DOHH2 (cell line): ENCODE measurements around the gene SMAP2.

Experiments used
- H3F3A ChIP-seq: fragments of 200-600 bp; sonication (generic), shearing (Covaris generic); 2 replicates; pipeline ENCODE4 v1.6.0; 2016; ENCODE audit warnings: antibody characterized with exemption, mild to moderate bottlenecking; ENCODE audit not compliant: control insufficient read depth, insufficient read depth
- H3K27ac ChIP-seq: fragments of 200-600 bp; sonication (generic); 2 replicates; pipeline ENCODE4 v1.5.1; 2014; ENCODE audit warnings: low read depth, mild to moderate bottlenecking, low read length, moderate library complexity
- H3K27me3 ChIP-seq: fragments of 200-600 bp; sonication (generic); 2 replicates; pipeline ENCODE4 v1.6.1; 2014; ENCODE audit warnings: mild to moderate bottlenecking, low read length, mixed read lengths; ENCODE audit not compliant: control insufficient read depth
- H3K36me3 ChIP-seq: fragments of 200-600 bp; sonication (generic); 2 replicates; pipeline ENCODE4 v1.6.1; 2014; ENCODE audit warnings: mild to moderate bottlenecking, low read length, moderate library complexity, mixed read lengths; ENCODE audit not compliant: control insufficient read depth
- H3K4me1 ChIP-seq: fragments of 200-600 bp; sonication (generic); 2 replicates; pipeline ENCODE4 v1.6.1; 2014; ENCODE audit warnings: mild to moderate bottlenecking, low read length, mixed read lengths; ENCODE audit not compliant: control insufficient read depth
- H3K4me2 ChIP-seq: fragments of 200-600 bp; sonication (generic); 2 replicates; pipeline ENCODE4 v1.6.0; 2014; ENCODE audit warnings: mild to moderate bottlenecking, low read length, moderate library complexity
- H3K4me3 ChIP-seq: fragments of 200-600 bp; sonication (generic); 2 replicates; pipeline ENCODE4 v1.5.1; 2014; ENCODE audit warnings: mild to moderate bottlenecking, low read length, mixed read lengths
- H3K79me2 ChIP-seq: fragments of 200-600 bp; sonication (generic); 2 replicates; pipeline ENCODE4 v1.6.1; 2014; ENCODE audit warnings: mild to moderate bottlenecking, low read length, mixed read lengths; ENCODE audit not compliant: control insufficient read depth
- H3K9me2 ChIP-seq: fragments of 200-600 bp; sonication (generic); replicated peaks from 2 replicates; pipeline ENCODE4 v1.6.1; 2014; ENCODE audit warnings: mild to moderate bottlenecking, low read length, mixed read lengths; ENCODE audit not compliant: control insufficient read depth
- H3K9me3 ChIP-seq: fragments of 200-600 bp; sonication (generic); 2 replicates; pipeline ENCODE4 v1.6.1; 2014; ENCODE audit warnings: antibody characterized with exemption, low read length, mixed read lengths; ENCODE audit not compliant: control insufficient read depth, insufficient read depth
- H4K20me1 ChIP-seq: fragments of 200-600 bp; sonication (generic); 2 replicates; pipeline ENCODE4 v1.6.0; 2014; ENCODE audit warnings: low read depth, mild to moderate bottlenecking, antibody characterized with exemption, low read length, moderate library complexity; ENCODE audit not compliant: control insufficient read depth, insufficient read depth
- EZH2phosphoT487 ChIP-seq: fragments of 200-600 bp; sonication (generic); IDR thresholded peaks from 2 replicates; pipeline ENCODE4 v1.6.1; 2017; ENCODE audit warnings: borderline replicate concordance, mild to moderate bottlenecking, antibody characterized with exemption, low read length, moderate library complexity, mixed read lengths
- TF ChIP-seq, protein P1 (sequence below): fragments of 200-600 bp; sonication (generic); IDR thresholded peaks from one replicate; pipeline ENCODE4 v1.5.1; 2014; ENCODE audit warnings: antibody characterized with exemption, mild to moderate bottlenecking, low read depth, low read length; ENCODE audit not compliant: poor library complexity, severe bottlenecking

SMAP2 gene

DNA sequence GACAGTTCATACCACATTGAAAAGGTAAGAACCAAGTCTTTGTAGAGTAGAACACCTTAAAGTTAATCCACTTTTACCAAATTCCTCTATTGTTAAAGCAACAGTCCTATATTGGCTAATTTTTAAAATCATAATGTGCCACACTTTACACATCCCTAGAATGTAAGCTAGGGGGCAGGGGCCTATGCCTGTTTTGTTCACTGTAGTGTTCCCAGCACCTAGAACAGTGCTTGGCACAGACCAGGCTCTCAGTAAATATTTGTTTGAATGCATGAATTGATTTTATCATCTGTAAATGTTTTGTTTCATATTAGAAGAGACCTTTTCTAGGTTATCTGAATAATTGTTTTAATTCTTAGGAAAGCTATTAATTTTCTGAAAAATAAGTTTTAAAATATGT lies 9.1 kb downstream of the SMAP2 start:
- H4K20me1 ChIP-seq, result no peaks in the 10 kb centered on the region
- TF ChIP-seq, protein P1, sequence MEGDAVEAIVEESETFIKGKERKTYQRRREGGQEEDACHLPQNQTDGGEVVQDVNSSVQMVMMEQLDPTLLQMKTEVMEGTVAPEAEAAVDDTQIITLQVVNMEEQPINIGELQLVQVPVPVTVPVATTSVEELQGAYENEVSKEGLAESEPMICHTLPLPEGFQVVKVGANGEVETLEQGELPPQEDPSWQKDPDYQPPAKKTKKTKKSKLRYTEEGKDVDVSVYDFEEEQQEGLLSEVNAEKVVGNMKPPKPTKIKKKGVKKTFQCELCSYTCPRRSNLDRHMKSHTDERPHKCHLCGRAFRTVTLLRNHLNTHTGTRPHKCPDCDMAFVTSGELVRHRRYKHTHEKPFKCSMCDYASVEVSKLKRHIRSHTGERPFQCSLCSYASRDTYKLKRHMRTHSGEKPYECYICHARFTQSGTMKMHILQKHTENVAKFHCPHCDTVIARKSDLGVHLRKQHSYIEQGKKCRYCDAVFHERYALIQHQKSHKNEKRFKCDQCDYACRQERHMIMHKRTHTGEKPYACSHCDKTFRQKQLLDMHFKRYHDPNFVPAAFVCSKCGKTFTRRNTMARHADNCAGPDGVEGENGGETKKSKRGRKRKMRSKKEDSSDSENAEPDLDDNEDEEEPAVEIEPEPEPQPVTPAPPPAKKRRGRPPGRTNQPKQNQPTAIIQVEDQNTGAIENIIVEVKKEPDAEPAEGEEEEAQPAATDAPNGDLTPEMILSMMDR, result no peak
- no peak for TF ChIP-seq EZH2phosphoT487
- H3K27me3 ChIP-seq, result no peaks in the 10 kb centered on the region
- H3F3A ChIP-seq, result peaks cover 36% of the 10 kb centered on the region
- H3K9me2 ChIP-seq, result no peaks in the 10 kb centered on the region
- H3K4me3 ChIP-seq, result peak overlapping the region; percentile 74
- no peaks in the 10 kb centered on the region for H3K9me3 ChIP-seq
- H3K27ac ChIP-seq, result peak overlapping the region; percentile 98
- H3K4me2 ChIP-seq, result peak overlapping the region; percentile 93
- peaks cover 47% of the 10 kb centered on the region for H3K36me3 ChIP-seq
- peaks cover 97% of the 10 kb centered on the region for H3K4me1 ChIP-seq
- peaks cover 89% of the 10 kb centered on the region for H3K79me2 ChIP-seq

DNA sequence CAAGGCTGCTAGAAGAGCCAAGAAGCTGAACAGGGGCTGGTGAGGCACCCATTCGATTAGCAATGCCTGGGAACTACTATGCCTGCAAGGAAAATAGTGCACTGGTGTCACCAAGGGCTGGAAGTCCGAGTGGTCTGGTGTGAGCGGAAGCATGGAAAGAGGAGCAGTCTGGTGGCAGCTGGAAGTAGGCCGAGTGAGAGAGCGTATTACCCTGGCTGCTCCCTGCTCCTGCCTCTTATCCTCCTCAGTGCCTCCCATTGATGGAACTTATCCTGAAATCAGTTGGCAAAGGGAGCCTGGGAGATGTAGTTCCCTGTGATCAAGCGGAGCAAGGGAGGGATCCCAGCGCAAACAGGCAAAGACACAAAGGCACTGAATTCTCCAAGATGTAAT lies 9.6 kb downstream of the SMAP2 start:
- H3K27me3 ChIP-seq, result no peaks in the 10 kb centered on the region
- H3K36me3 ChIP-seq, result peaks cover 47% of the 10 kb centered on the region
- peak overlapping the region; percentile 98 for H3K27ac ChIP-seq
- H3F3A ChIP-seq, result peaks cover 36% of the 10 kb centered on the region
- TF ChIP-seq EZH2phosphoT487, result no peak
- TF ChIP-seq, protein P1, result no peak
- H3K79me2 ChIP-seq, result peaks cover 89% of the 10 kb centered on the region
- no peaks in the 10 kb centered on the region for H3K9me3 ChIP-seq
- H3K4me3 ChIP-seq, result peak overlapping the region; percentile 74
- H3K4me1 ChIP-seq, result peaks cover 93% of the 10 kb centered on the region
- H3K9me2 ChIP-seq, result no peaks in the 10 kb centered on the region
- H4K20me1 ChIP-seq, result no peaks in the 10 kb centered on the region
- peak overlapping the region; percentile 93 for H3K4me2 ChIP-seq

DNA sequence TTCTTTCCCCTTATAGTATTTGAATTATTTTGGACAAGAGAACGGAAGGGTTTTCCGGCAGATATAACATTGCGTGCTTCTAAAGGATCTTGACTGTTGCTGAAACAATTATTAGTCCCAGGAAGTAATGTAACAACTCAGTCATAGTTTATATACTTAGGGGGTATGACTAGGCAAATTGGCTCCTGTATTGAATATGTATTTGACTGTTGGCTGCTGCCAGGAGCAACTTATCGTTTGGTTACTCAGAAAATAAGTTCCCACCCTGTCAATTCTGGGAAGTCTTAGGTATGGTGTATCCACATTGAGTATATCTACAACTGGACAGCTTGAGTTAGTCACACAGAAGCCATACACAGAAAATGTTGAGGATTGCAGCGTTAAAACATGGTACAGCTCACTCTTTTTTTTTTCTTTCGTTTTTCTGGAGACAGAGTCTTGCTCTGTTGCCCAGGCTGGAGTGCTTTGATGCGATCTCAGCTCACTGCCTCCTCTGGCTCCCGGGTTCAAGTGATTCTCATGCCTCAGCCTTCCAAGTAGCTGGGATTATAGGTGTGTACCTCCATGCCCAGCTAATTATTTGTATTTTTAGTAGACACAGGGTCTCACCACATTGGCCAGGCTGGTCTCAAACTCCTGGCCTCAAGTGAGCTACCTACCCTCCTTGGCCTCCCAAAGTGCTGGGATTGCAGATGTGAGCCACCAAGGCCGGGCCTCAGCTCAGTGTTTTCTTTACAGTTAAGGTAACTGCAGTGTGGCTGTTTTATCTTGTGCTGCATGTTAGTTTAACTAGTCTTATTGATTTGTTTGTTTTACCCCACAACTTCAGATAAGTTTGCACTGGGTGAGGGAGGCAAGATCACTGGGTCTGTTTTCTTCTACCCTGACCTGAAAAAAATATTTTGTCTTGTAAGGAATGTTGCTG lies 10.2 kb downstream of the SMAP2 start:
- peaks cover 88% of the 10 kb centered on the region for H3K79me2 ChIP-seq
- peaks cover 43% of the 10 kb centered on the region for H3K36me3 ChIP-seq
- H3K4me1 ChIP-seq, result peaks cover 91% of the 10 kb centered on the region
- H3K9me3 ChIP-seq, result no peaks in the 10 kb centered on the region
- no peaks in the 10 kb centered on the region for H4K20me1 ChIP-seq
- H3F3A ChIP-seq, result peaks cover 36% of the 10 kb centered on the region
- H3K4me2 ChIP-seq, result peak overlapping the region; percentile 93
- H3K27ac ChIP-seq, result peak overlapping the region; percentile 98
- TF ChIP-seq EZH2phosphoT487, result no peak
- TF ChIP-seq, protein P1, result no peak
- no peaks in the 10 kb centered on the region for H3K27me3 ChIP-seq
- H3K9me2 ChIP-seq, result no peaks in the 10 kb centered on the region
- H3K4me3 ChIP-seq, result peak overlapping the region; percentile 74
